ENCODE results near the gene CTNNA3. TPM values are rescaled to one million over a fixed set of nuclear protein-coding genes. Genes with fewer than 3 reads are reported as not detected.

The CTNNA3 gene
- total RNA-seq, 1 donor from 2014 or later = not detected

GRCh38 chr10:67612577-67613537, 83.1 kb downstream of the CTNNA3 start:
- DNase-seq (ENCODE audit: low read depth) (no peak), FAIRE-seq (no peak)
- no peaks in the 10 kb centered on the region for H3K36me3 ChIP-seq (ENCODE audit: control insufficient read depth, insufficient read depth, low read length)
- H3K27me3 ChIP-seq (ENCODE audit: control insufficient read depth, insufficient read depth, low read length) = no peaks in the 10 kb centered on the region
- no peak overlapping the region for H3K4me3 ChIP-seq (ENCODE audit: low read depth, low read length)
- no peak for TF ChIP-seq CTCF (IDR thresholded peaks at IDR 0.05; ENCODE audit: insufficient read depth, low read length, severe bottlenecking)

- Histone ChIP-seq H3K27me3 (ENCODE audit: control insufficient read depth, insufficient read depth, low read length) (no peaks in the 10 kb centered on the region), H3K36me3 (ENCODE audit: control insufficient read depth, insufficient read depth, low read length) (no peaks in the 10 kb centered on the region), H3K4me3 (ENCODE audit: low read depth, low read length) (no peak overlapping the region)
- TF ChIP-seq CTCF (IDR thresholded peaks at IDR 0.05; ENCODE audit: insufficient read depth, low read length, severe bottlenecking) = no peak
- FAIRE-seq (no peak), DNase-seq (ENCODE audit: low read depth) (no peak)
These were observed 83.8 kb downstream of the CTNNA3 start for GRCh38 chr10:67612176-67612575.

GRCh38 chr10:67609996-67610793, 85.8 kb downstream of the CTNNA3 start:
- DNase-seq (ENCODE audit: low read depth) (peak; percentile 4), FAIRE-seq (no peak)
- no peaks in the 10 kb centered on the region for H3K27me3 ChIP-seq (ENCODE audit: control insufficient read depth, insufficient read depth, low read length)
- H3K4me3 ChIP-seq (ENCODE audit: low read depth, low read length) = no peak overlapping the region
- no peak for TF ChIP-seq CTCF (IDR thresholded peaks at IDR 0.05; ENCODE audit: insufficient read depth, low read length, severe bottlenecking)
- H3K36me3 ChIP-seq (ENCODE audit: control insufficient read depth, insufficient read depth, low read length) = no peaks in the 10 kb centered on the region

- TF ChIP-seq CTCF (IDR thresholded peaks at IDR 0.05; ENCODE audit: insufficient read depth, low read length, severe bottlenecking) = no peak
- H3K27me3 ChIP-seq (ENCODE audit: control insufficient read depth, insufficient read depth, low read length) = no peaks in the 10 kb centered on the region
- H3K4me3 ChIP-seq (ENCODE audit: low read depth, low read length) = no peak overlapping the region
- DNase-seq (ENCODE audit: low read depth) (no peak), FAIRE-seq (no peak)
- H3K36me3 ChIP-seq (ENCODE audit: control insufficient read depth, insufficient read depth, low read length) = no peaks in the 10 kb centered on the region
These were observed 88.0 kb downstream of the CTNNA3 start for GRCh38 chr10:67608001-67608400.

- DNase-seq (ENCODE audit: low read depth) (peak; percentile 42), FAIRE-seq (no peak)
- TF ChIP-seq CTCF (IDR thresholded peaks at IDR 0.05; ENCODE audit: insufficient read depth, low read length, severe bottlenecking) = no peak
- Histone ChIP-seq H3K4me3 (ENCODE audit: low read depth, low read length) (no peak overlapping the region), H3K27me3 (ENCODE audit: control insufficient read depth, insufficient read depth, low read length) (no peaks in the 10 kb centered on the region), H3K36me3 (ENCODE audit: control insufficient read depth, insufficient read depth, low read length) (no peaks in the 10 kb centered on the region)
These were observed 88.5 kb downstream of the CTNNA3 start for GRCh38 chr10:67607472-67607871.
